Heart left ventricle (tissue), 16 donors: ENCODE measurements around the gene EXOC3L2. TPM values are rescaled to one million over a fixed set of nuclear protein-coding genes. Genes with fewer than 3 reads are reported as not detected.
"Not testable (repeated sequence)": the region's sequence is repeated elsewhere in the genome, so short reads cannot be mapped to it uniquely, and the experiment has no call there.

Source experiments
- ATAC-seq, 4 donors: fragments of 200-7000 bp; cut with Tn5 transposase; one replicate each; pipeline ENCODE4 v1.9.1; 2020 to 2022; ENCODE audit warnings: moderate library complexity in 4 of 4, mild to moderate bottlenecking in 3 of 4, moderate number of reproducible peaks in 1 of 4
- DNase-seq, 5 donors: peaks; one replicate each; pipeline ENCODE4 v3.0.0-alpha.2; 2020
- H3K27ac ChIP-seq, 12 donors: fragments of 200-600 bp; sonication (generic) in 4 of 12; one replicate each; pipeline versions ENCODE4 v1.5.0 to v1.8.0; 2016 to 2022; ENCODE audit warnings: mild to moderate bottlenecking in 2 of 12
- H3K27me3 ChIP-seq, 9 donors: fragments of 200-600 bp; sonication (generic) in 2 of 9; one replicate each; pipeline versions ENCODE4 v1.5.1 to v1.8.0; 2016 to 2022; ENCODE audit warnings: mild to moderate bottlenecking in 3 of 9
- H3K36me3 ChIP-seq, 9 donors: fragments of 200-600 bp; sonication (generic) in 2 of 9; one replicate each; pipeline versions ENCODE4 v1.5.0 to v1.8.0; 2018 to 2022; ENCODE audit warnings: mild to moderate bottlenecking in 2 of 9
- H3K4me1 ChIP-seq, 12 donors: fragments of 200-600 bp; sonication (generic) in 4 of 12; one replicate each; pipeline versions ENCODE4 v1.5.0 to v1.8.0; 2016 to 2022; ENCODE audit warnings: mild to moderate bottlenecking in 3 of 12
- H3K4me3 ChIP-seq, 12 donors: fragments of 200-600 bp; sonication (generic) in 4 of 12; one replicate each; pipeline versions ENCODE4 v1.5.0 to v1.8.0; 2017 to 2022; ENCODE audit warnings: mild to moderate bottlenecking in 9 of 12, moderate library complexity in 4 of 12
- H3K9me3 ChIP-seq, 12 donors: fragments of 200-600 bp; sonication (generic) in 4 of 12; one replicate each; pipeline versions ENCODE4 v1.5.0 to v1.8.0; 2016 to 2022; ENCODE audit warnings: mild to moderate bottlenecking in 1 of 12
- POLR2A ChIP-seq, 2 donors: fragments of 450-650 bp; IDR thresholded peaks; one replicate each; pipeline ENCODE4 v1.6.1; 2017; ENCODE audit warnings: antibody characterized with exemption in 2 of 2, mild to moderate bottlenecking in 2 of 2, moderate library complexity in 2 of 2
- WGBS, 4 donors: extraction: QIAGEN DNeasy Blood & Tissue Kit in 2 of 4; methylation state at CpG; one replicate each; pipeline versions ENCODE4 v1.1.5 to v1.1.7; 2013 to 2018; 5-methylcytosine and 5-hydroxymethylcytosine counted together
- intact Hi-C, 10 donors: fragments of 100-400 bp; cut with DNase I; formaldehyde crosslinking; loops; one replicate each; pipeline versions ENCODE4 v1.11.1 to v1.14.2; 2022
- polyA plus RNA-seq, 2 donors: library from polyadenylated mRNA; stranded (reverse); fragments of 200-250 nt; gene quantifications; one replicate each; pipeline ENCODE4 v1.2.3, GENCODE V29; 2013
- total RNA-seq, 9 donors: library from RNA; depleted of rRNA in 2 of 9; stranded (reverse); fragments of >200 nt in 2 of 9; fragmentation: NEBNext Ultra II Directional in 3 of 9; extraction: Animal tissue kit (Norgen Biotek cat#: 25700) in 3 of 9; gene quantifications; one replicate each; pipeline versions ENCODE4 v1.1.0 to v1.2.4, GENCODE V29; 2016 to 2023
- TF ChIP-seq, protein P1 (sequence below), 12 donors: fragments of 200-600 bp; sonication (generic) in 4 of 12; IDR thresholded peaks; one replicate each; pipeline versions ENCODE4 v1.5.0 to v1.8.0; 2018 to 2022; ENCODE audit warnings: antibody characterized with exemption in 12 of 12, mild to moderate bottlenecking in 5 of 12
- donor health status: ischemic (EF 13 %, LVEDD 7.1; RV severe dilation, severe dysfunction).
- donor health status: healthy with polysubstance abuse.
- donor health status: DM: no; HTN: yes; CAD: no.
- donor health status: DM: no; HTN: no; CAD: no.
- donor health status: ischemic (EF 25% LVEDD 6.9; RV normal size, moderate dysfunction).
- donor health status: ischemic (EF 25% LVEDD 5.7; RV mildly dilated, moderate dysfunction).
- donor health status: healthy.
- donor health status: DM: yes; HTN: yes; CAD: no.
- donor health status: ischemic (EF 35%, LVEDD 5.7; RV mildly dilated, moderate dysfunction).
- donor health status: nonischemic (EF 11% LVEDD 7.7; RV severe dilation, severe dysfunction).
- donor health status: DM: yes; HTN: yes; CAD: no.
- donor health status: PGD.
- donor health status: ischemic (EF 29% LVEDD 5.4; RV normal size, mild dysfunction).
- donor health status: nonischemic (EF 23%, LVEDD 6.1; RV moderate dilation, normal function).

Gene EXOC3L2
- total and polyA plus RNA-seq, 11 donors: 0.32 to 2.5 (median 0.88) TPM

GRCh38 chr19:45234089-45234869, 10.9 kb downstream of the EXOC3L2 start:
- no peaks in the 10 kb centered on the region for H3K9me3 ChIP-seq
- intact Hi-C loops: no loop called here
- no peak for ATAC-seq

GRCh38 chr19:45231891-45232290, 13.3 kb downstream of the EXOC3L2 start:
- no peaks in the 10 kb centered on the region for H3K9me3 ChIP-seq
- 56 to 68% (median 65%) methylated on average over 3 of the region's 3 CpGs for WGBS, 4 donors
- no peak overlapping the region for H3K4me3 ChIP-seq
- ATAC-seq (no peak), DNase-seq (no peak)
- peaks cover 0 to 24% (median 8%) of the 10 kb centered on the region in 9 donors for H3K27me3 ChIP-seq
- no peaks in the 10 kb centered on the region for H3K36me3 ChIP-seq
- TF ChIP-seq, protein P1, sequence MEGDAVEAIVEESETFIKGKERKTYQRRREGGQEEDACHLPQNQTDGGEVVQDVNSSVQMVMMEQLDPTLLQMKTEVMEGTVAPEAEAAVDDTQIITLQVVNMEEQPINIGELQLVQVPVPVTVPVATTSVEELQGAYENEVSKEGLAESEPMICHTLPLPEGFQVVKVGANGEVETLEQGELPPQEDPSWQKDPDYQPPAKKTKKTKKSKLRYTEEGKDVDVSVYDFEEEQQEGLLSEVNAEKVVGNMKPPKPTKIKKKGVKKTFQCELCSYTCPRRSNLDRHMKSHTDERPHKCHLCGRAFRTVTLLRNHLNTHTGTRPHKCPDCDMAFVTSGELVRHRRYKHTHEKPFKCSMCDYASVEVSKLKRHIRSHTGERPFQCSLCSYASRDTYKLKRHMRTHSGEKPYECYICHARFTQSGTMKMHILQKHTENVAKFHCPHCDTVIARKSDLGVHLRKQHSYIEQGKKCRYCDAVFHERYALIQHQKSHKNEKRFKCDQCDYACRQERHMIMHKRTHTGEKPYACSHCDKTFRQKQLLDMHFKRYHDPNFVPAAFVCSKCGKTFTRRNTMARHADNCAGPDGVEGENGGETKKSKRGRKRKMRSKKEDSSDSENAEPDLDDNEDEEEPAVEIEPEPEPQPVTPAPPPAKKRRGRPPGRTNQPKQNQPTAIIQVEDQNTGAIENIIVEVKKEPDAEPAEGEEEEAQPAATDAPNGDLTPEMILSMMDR (IDR thresholded peaks at IDR 0.05): no peak
- TF ChIP-seq POLR2A (IDR thresholded peaks at IDR 0.05): no peak
- no peak overlapping the region for H3K27ac ChIP-seq
- H3K4me1 ChIP-seq: peaks cover 0 to 13% (median 3%) of the 10 kb centered on the region in 12 donors
- intact Hi-C loops: no loop called here

More at GRCh38 chr19:45234089-45234869, 10.9 kb downstream of the EXOC3L2 start:
- WGBS, 4 donors: 37 to 56% (median 45%) methylated on average over 14 to 93 of the region's 93 CpGs
- TF ChIP-seq POLR2A (IDR thresholded peaks at IDR 0.05): no peak
- TF ChIP-seq, protein P1 (IDR thresholded peaks at IDR 0.05): no peak
- H3K4me1 ChIP-seq: peaks cover 0 to 13% (median 3%) of the 10 kb centered on the region in 12 donors
- H3K27me3 ChIP-seq: peaks cover 0 to 24% (median 8%) of the 10 kb centered on the region in 9 donors
- H3K4me3 ChIP-seq: peak overlapping the region in 1 of 12 donors; percentile 15
- DNase-seq: no peak
- H3K27ac ChIP-seq: no peak overlapping the region
- H3K36me3 ChIP-seq: no peaks in the 10 kb centered on the region

DNA sequence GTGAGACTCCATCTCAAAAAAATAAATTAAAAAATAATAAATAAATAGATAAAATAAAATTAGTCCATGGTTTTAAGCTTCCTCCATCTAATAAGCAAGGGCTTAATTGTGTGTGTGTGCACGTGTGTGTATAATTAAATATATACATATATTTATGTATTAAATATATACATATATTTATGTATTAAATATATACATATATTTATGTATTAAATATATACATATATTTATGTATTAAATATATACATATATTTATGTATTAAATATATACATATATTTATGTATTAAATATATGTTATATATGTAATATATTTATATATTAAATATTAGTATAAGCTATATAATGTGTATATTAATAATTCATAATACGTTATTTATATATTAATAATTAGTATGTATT, 16.2 kb downstream of the EXOC3L2 start:
- 86 to 89% (median 87%) methylated on average over 2 of the region's 2 CpGs for WGBS, 4 donors
- intact Hi-C loops, H3K27ac ChIP-seq, ATAC-seq, H3K9me3 ChIP-seq, H3K4me3 ChIP-seq, H3K4me1 ChIP-seq, H3K36me3 ChIP-seq, DNase-seq: not testable (repeated sequence)
- H3K27me3 ChIP-seq: peaks cover 0 to 11% (median 0%) of the 10 kb centered on the region in 9 donors

DNA sequence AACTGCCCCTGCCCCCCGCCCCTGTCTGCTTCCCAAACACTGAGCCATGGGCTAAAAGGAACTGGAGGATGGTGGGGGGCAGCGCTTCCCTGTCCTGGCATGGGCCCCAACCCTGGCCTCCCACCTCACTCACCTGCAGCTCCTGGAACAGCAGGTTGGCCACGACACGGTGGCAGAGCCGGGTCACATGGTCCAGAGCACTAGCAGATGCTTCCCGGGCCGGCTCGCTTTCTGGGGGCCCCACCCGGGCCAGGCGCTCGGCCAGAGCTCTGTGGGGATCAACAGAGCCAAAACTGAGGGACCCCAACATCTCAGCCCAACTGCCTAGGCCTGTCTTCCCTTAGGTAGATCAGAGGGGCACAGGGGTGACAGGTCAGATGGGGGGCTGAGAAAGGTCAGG, 20.6 kb downstream of the EXOC3L2 start:
- Histone ChIP-seq H3K9me3 (no peaks in the 10 kb centered on the region), H3K27me3 (no peaks in the 10 kb centered on the region), H3K36me3 (no peaks in the 10 kb centered on the region), H3K4me3 (no peak overlapping the region), H3K27ac (no peak overlapping the region), H3K4me1 (no peaks in the 10 kb centered on the region)
- ATAC-seq (peak in 1 of 4 donors; percentile 13), DNase-seq (no peak)
- intact Hi-C loops: no loop called here
- 62 to 93% (median 83%) methylated on average over 3 to 11 of the region's 11 CpGs for WGBS, 4 donors
- TF ChIP-seq, protein P1 (IDR thresholded peaks at IDR 0.05): no peak
- no peak for TF ChIP-seq POLR2A (IDR thresholded peaks at IDR 0.05)
